GM21381 (cell line): ENCODE data around the gene PALLD.
"Not testable (repeated sequence)": the region's sequence is repeated elsewhere in the genome, so short reads cannot be mapped to it uniquely, and the experiment has no call there.

Experiments
- ATAC-seq: cut with Tn5 transposase; IDR thresholded peaks from one replicate; pipeline ENCODE4 v1.9.1; 2021; ENCODE audit warnings: mild to moderate bottlenecking, moderate library complexity; ENCODE audit not compliant: unreplicated experiment

PALLD gene

GRCh38 chr4:168490711-168491110 is 6.1 kb upstream of the PALLD start:
- ATAC-seq: no peak

- no peak for ATAC-seq
Observed at GRCh38 chr4:168491563-168491962, 5.3 kb upstream of the PALLD start.

DNA sequence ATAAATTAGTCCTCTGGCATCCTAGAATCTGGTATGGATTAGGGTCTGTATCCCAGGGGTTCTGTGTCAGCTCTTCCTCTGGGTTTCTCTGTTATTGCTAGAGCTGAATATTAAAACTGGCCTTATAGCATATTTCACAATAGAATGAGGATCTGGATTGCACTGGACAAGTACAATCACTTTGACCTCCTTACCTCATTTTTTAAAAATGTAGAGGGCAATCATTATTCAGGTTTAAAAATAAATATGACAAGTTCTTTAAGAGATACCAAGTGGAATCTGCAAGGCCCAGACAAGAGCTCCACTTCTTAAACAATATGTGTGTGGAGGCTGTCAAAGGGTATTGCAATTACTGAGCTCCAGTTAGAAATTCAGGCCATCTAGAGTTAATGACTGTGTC is 1.4 kb downstream of the PALLD start:
- no peak for ATAC-seq

GRCh38 chr4:168499241-168499640 is 2.4 kb downstream of the PALLD start:
- ATAC-seq: no peak

GRCh38 chr4:168501407-168501806 is 4.6 kb downstream of the PALLD start:
- ATAC-seq: no peak

GRCh38 chr4:168502861-168503260 is 6.0 kb downstream of the PALLD start:
- no peak for ATAC-seq

- ATAC-seq: no peak
Observed at GRCh38 chr4:168503652-168504362, 7.0 kb downstream of the PALLD start.

- no peak for ATAC-seq
Observed at GRCh38 chr4:168504526-168504925, 7.7 kb downstream of the PALLD start.

DNA sequence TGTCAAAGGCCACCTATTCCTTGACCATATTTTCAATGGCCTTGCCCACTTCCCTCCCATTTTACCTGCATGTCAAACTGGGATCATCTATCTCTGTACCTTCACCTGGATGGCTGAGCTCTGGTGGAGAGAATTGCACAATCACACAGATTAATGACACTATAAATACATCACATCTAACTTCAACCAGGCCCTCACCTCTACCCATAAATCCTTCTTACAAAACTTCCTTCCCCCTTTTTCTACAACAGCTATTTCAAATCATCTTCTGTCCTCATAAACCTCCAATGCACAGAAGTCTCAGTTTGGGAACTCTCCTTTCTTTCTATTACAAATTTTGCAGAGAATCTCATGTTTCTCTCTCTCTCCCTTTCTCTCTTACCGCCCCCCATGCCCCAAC is 9.2 kb downstream of the PALLD start:
- no peak for ATAC-seq

- ATAC-seq: no peak
Observed at GRCh38 chr4:168507178-168507815, 10.4 kb downstream of the PALLD start.

DNA sequence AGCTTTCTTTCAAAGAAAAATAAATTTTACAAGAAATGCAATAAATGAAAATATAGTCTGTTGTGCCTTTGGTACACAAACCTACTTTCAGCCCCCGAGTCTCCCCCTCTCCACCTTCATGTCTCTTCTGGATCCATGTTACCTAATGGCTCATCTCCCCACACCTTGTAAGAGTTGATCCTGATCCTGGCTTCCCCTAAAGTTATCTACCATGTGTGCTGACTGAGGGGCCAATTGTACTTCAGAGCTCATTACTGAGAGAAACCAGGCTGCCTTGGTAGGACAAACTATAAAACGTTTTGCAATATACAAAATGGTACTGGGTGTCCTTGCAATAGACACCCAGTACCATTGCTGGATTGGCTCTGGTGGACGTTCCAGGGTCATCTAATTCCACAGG is 11.8 kb downstream of the PALLD start:
- ATAC-seq: no peak

- ATAC-seq: no peak
Observed at GRCh38 chr4:168509786-168510185, 12.9 kb downstream of the PALLD start.

DNA sequence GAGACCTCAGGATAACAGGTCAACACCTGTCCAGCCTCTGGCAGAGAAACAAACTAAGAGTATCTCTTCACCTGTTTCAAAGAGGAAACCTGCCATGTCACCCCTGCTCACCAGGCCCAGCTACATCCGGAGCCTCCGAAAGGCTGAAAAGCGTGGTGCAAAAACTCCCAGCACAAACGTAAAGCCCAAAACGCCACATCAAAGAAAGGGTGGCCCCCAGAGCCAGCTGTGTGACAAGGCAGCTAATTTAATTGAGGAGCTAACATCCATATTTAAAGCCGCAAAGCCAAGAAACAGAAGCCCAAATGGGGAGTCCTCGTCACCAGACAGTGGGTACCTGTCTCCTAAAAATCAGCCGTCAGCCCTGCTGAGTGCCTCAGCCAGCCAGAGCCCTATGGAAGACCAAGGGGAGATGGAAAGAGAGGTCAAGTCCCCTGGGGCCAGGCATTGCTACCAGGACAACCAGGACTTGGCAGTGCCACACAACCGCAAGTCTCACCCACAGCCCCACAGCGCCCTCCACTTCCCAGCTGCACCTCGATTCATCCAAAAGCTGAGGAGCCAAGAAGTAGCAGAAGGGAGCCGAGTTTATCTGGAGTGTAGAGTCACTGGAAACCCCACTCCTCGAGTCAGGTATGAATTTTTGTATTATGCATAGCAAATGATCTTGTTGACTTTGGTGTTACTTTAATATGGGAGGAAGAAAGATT is 15.1 kb downstream of the PALLD start:
- ATAC-seq: no peak

- ATAC-seq: not testable (repeated sequence)
Observed at GRCh38 chr4:168513826-168514225, 17.0 kb downstream of the PALLD start.

DNA sequence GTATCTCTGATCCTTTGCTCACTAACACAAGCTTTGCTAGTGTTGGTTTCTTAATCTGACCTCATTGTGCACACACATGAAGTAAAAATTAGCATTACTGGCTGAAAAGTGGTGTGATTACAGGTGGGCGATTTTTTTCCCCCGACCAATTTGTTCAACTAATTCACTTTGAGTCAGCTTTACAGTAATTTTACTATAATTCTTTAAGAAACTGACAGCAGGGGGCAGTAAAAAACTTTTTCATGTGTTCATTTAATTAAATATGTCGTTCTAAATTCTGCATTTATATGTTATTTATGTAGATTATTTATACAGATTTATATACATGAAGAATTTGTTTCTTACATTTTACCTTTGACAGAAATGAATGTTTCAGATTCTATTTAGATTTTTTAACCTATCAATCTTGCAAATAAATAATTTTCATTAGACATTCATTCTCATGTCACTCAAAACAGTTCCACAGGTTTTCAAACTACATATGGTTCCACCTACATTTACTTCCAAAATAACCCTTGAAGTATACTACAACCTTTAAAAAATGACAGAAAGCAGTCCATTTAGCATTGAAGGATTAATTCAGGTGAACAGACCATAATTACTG is 17.5 kb downstream of the PALLD start:
- no peak for ATAC-seq

GRCh38 chr4:168515222-168516011 is 18.6 kb downstream of the PALLD start:
- ATAC-seq: no peak

- ATAC-seq: no peak
Observed at GRCh38 chr4:168516841-168517240, 20.0 kb downstream of the PALLD start.

- no peak for ATAC-seq
Observed at GRCh38 chr4:168519576-168519975, 22.7 kb downstream of the PALLD start.

DNA sequence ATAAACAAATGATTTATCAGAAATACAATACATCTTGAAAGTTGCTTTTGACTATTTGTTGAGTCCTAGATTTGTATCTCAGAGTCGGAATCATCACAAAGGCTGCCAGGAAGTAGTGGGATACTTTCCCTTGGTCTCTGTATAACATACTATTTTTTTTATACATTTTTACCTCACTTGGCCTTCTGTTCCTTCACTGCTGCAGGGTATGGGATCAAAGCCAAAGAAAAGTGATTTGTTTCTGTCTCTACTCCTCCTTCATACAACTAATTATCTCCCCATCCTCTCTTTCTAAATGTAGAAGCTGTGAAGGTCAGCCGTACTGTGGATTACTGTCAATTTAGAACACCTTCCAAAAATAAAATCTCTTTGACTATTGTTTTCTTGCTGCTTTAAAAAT is 24.9 kb downstream of the PALLD start:
- ATAC-seq: no peak

GRCh38 chr4:168522356-168522755 is 25.5 kb downstream of the PALLD start:
- ATAC-seq: no peak
